Measurements from ENCODE around the gene IGF1R. TPM values are rescaled to one million over a fixed set of nuclear protein-coding genes. Genes with fewer than 3 reads are reported as not detected.

Gene IGF1R
- total and polyA plus RNA-seq, 2 of the 8 experiments (the other 6 are each of a cell fraction or from before 2014, with no cell fraction given) = 32.9 to 109 TPM

GRCh38 chr15:98937413-98938104 lies 289.2 kb downstream of the IGF1R start:
- Histone ChIP-seq H3K18ac (ENCODE audit: extremely low read depth, low read length) (no peak overlapping the region), H3K4me1 (replicated peaks in 1 of 4; ENCODE audit: control insufficient read depth in 3 of 4, insufficient read depth in 4 of 4, low read length in 3 of 4) (no peaks in the 10 kb centered on the region), H3K4me3 (ENCODE audit: extremely low read depth in 1 of 4, insufficient read depth in 2 of 4, low read depth in 3 of 4, low read length in 4 of 4) (no peak overlapping the region), H3K79me2 (ENCODE audit: control insufficient read depth in 1 of 2, insufficient read depth in 2 of 2, low read length in 2 of 2) (no peaks in the 10 kb centered on the region), H2BK5ac (ENCODE audit: low read depth, low read length) (no peak overlapping the region), H4K91ac (replicated peaks; ENCODE audit: insufficient read length, low read length) (no peak overlapping the region), H4K8ac (ENCODE audit: extremely low read depth, insufficient read depth, low read length) (no peak overlapping the region), H4K5ac (ENCODE audit: insufficient read length, low read depth, low read length) (no peak overlapping the region), H3K27ac (ENCODE audit: low read depth, low read length) (no peak overlapping the region), H3K23ac (ENCODE audit: insufficient read length) (no peak overlapping the region), H2BK20ac (ENCODE audit: low read length) (no peak overlapping the region), H2AK5ac (ENCODE audit: low read depth, low read length) (no peak overlapping the region), H4K20me1 (replicated peaks in 1 of 2; ENCODE audit: control insufficient read depth in 1 of 2, insufficient read depth in 2 of 2, low read length in 2 of 2) (no peaks in the 10 kb centered on the region), H3K9me3 (ENCODE audit: insufficient read depth in 2 of 2, low read depth in 1 of 2, low read length in 1 of 2) (no peaks in the 10 kb centered on the region), H2BK120ac (replicated peaks; ENCODE audit: low read depth, low read length) (no peak overlapping the region), H3K9ac (replicated peaks in 1 of 4; ENCODE audit: extremely low read depth in 1 of 4, low read depth in 3 of 4, low read length in 3 of 4) (no peak overlapping the region), H3K4ac (replicated peaks; ENCODE audit: insufficient read length, low read depth, low read length) (no peak overlapping the region), H2BK12ac (ENCODE audit: low read depth, low read length) (no peak overlapping the region), H3K27me3 (replicated peaks in 1 of 4; ENCODE audit: control insufficient read depth in 3 of 4, extremely low read depth in 1 of 4, insufficient read depth in 3 of 4, low read length in 3 of 4) (no peaks in the 10 kb centered on the region), H3K4me2 (ENCODE audit: insufficient read depth in 1 of 2, low read depth in 2 of 2, low read length in 2 of 2) (no peak overlapping the region), H3K23me2 (ENCODE audit: low read depth, low read length) (no peaks in the 10 kb centered on the region), H2BK15ac (ENCODE audit: low read length) (no peak overlapping the region), H3K14ac (ENCODE audit: insufficient read length) (no peak overlapping the region), H3K36me3 (ENCODE audit: control insufficient read depth in 2 of 4, insufficient read depth in 4 of 4, low read length in 3 of 4) (peaks cover 8 to 49% (median 38%) of the 10 kb centered on the region in 4 experiments; a peak in 7 of 8 replicates), H2AFZ (ENCODE audit: low read length) (no peak overlapping the region), H3K79me1 (ENCODE audit: low read depth, low read length) (no peaks in the 10 kb centered on the region), H3K56ac (replicated peaks; ENCODE audit: insufficient read length, low read depth, low read length) (no peak overlapping the region)
- TF ChIP-seq TAF7 (optimal IDR thresholded peaks at IDR 0.05; ENCODE audit: borderline replicate concordance, low read depth, low read length) (no peak), YY1 (IDR thresholded peaks at IDR 0.05; ENCODE audit: low read depth, low read length) (no peak)
- 90% methylated on average over 7 of the region's 7 CpGs; no CpG with 5 or more reads in 1 of the 2 experiments for WGBS, 2 experiments (ENCODE audit: extremely low coverage in 1 of 2, insufficient coverage in 1 of 2, insufficient read length in 1 of 2, insufficient replicate concordance in 2 of 2, low coverage in 1 of 2, low lambda C conversion rate in 2 of 2, missing lambda C conversion rate in 1 of 2)
- ChIA-PET CTCF (ENCODE audit: partially characterized antibody) (interaction anchor here (0.6 to 1.5 kb wide), 5 partner anchors 9 to 360 kb away, joined by 3 to 5 read pairs (median 3); no protein-coding TSS in a partner anchor), POLR2A (ENCODE audit: partially characterized antibody) (no interaction called here)
- DNase-seq (ENCODE audit: low read depth in 1 of 2, low spot score in 2 of 2) (no peak), FAIRE-seq (no peak)
